Measurements from ENCODE around the gene ZNF224.
"Not testable (repeated sequence)": the region's sequence is repeated elsewhere in the genome, so short reads cannot be mapped to it uniquely, and the experiment has no call there.

Gene ZNF224

GRCh38 chr19:44113784-44114390, 19.7 kb downstream of the ZNF224 start:
- peak overlapping the region; percentile 18 for H3K27ac ChIP-seq

GRCh38 chr19:44121162-44121561, 27.0 kb downstream of the ZNF224 start:
- not testable (repeated sequence) for DNase-seq (ENCODE audit: low read depth, low spot score); H3K27ac ChIP-seq

More at GRCh38 chr19:44113784-44114390, 19.7 kb downstream of the ZNF224 start:
- no peak for DNase-seq (ENCODE audit: low read depth, low spot score)

- H3K27ac ChIP-seq, result no peak overlapping the region
- no peak for DNase-seq (ENCODE audit: low read depth, low spot score)
Observed at GRCh38 chr19:44131955-44132354, 37.8 kb downstream of the ZNF224 start.

- peak within 1 kb of the TSS; percentile 6 for H3K27ac ChIP-seq
Observed at GRCh38 chr19:44141191-44142058, 47.3 kb downstream of the ZNF224 start, which contains the start of gene ZNF234. Gene ZNF234, plus strand, starts transcription at chr19:44141554. Its CDS starts 3,079 bp downstream, at chr19:44144633.

GRCh38 chr19:44142059-44142433, 47.9 kb downstream of the ZNF224 start:
- no peak overlapping the region for H3K27ac ChIP-seq
- DNase-seq (ENCODE audit: low read depth, low spot score), result no peak

More at GRCh38 chr19:44141191-44142058, 47.3 kb downstream of the ZNF224 start, which contains the start of gene ZNF234:
- DNase-seq (ENCODE audit: low read depth, low spot score), result no peak

- H3K27ac ChIP-seq, result no peak overlapping the region
Observed at GRCh38 chr19:44149776-44150175, 55.6 kb downstream of the ZNF224 start.

GRCh38 chr19:44151491-44151890, 57.3 kb downstream of the ZNF224 start:
- no peak overlapping the region for H3K27ac ChIP-seq
- no peak for DNase-seq (ENCODE audit: low read depth, low spot score)

More at GRCh38 chr19:44149776-44150175, 55.6 kb downstream of the ZNF224 start:
- DNase-seq (ENCODE audit: low read depth, low spot score), result no peak

GRCh38 chr19:44156475-44156874, 62.3 kb downstream of the ZNF224 start:
- H3K27ac ChIP-seq, result no peak overlapping the region

More at GRCh38 chr19:44156475-44156874, 62.3 kb downstream of the ZNF224 start:
- DNase-seq (ENCODE audit: low read depth, low spot score), result no peak

Data from epithelial cell of prostate (primary cell).